Epithelial cell of prostate (primary cell): ENCODE data around the gene PPM1K.

Experiments used
- DNase-seq: peaks from one replicate; pipeline ENCODE4 v3.0.0-alpha.2; 2011; ENCODE audit warnings: low read depth, low spot score
- H3K27ac ChIP-seq: fragments of 450-650 bp; 2 replicates; pipeline ENCODE4 v1.5.1; 2017; ENCODE audit warnings: mild to moderate bottlenecking

Gene PPM1K

DNA sequence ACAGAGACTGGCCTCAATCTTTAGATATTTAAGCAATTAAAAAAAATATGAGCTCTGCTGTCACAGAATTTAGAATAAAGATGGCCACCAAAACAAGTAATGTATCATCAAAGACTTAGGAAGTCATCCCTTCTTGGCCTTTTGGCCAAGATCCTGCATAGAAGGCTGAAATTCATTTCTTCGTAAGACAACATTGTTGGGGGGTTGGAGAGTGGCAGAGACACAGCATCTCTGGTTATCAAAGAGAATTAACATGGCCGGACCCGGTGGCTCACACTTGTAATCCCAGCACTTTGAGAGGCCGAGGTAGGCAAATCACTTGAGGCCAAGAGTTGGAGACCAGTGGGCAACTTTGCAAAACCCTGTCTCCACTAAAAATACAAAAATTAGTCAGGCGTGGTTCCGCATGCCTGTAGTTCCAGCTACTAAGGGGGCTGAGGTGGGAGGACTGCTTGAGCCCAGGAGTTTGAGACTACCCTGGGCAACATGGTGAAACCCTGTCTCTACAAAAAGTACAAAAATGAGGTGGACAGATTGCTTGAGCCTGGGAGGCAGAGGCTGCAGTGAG, 4.0 kb downstream of the PPM1K start:
- DNase-seq, result no peak
- H3K27ac ChIP-seq, result no peak overlapping the region

- no peak for DNase-seq
- no peak overlapping the region for H3K27ac ChIP-seq
Observed at GRCh38 chr4:88277711-88278225, 6.6 kb downstream of the PPM1K start.

- no peak for DNase-seq
Observed at GRCh38 chr4:88276952-88277710, 7.2 kb downstream of the PPM1K start.

DNA sequence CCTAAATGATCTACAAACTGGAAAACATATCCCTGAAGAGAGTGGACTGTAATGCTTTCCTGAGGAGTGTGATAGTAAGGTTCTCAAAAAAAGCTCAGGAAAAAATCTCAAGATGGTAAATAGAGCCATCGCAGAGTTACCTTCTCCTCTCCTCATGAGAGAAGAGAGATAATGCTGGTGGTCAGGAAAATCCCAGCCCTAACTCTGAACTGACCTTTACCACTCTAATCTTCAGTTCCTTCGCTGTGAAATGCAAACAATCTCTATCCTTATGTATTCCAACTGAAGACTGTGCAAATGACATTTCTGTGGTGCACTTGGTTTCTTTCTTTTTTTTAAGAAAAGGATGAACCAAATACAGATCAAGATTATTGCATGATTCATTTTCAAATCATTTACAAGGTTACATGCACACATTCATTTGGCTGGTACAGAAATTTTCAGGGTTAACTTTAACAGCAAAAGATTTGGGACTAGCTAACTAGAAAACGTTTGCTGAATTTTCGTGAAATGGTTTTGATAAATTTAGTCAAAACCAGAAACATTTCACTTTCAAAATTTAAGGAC, 8.3 kb downstream of the PPM1K start:
- DNase-seq, result no peak
- H3K27ac ChIP-seq, result no peak overlapping the region

More at GRCh38 chr4:88276952-88277710, 7.2 kb downstream of the PPM1K start:
- H3K27ac ChIP-seq, result no peak overlapping the region

DNA sequence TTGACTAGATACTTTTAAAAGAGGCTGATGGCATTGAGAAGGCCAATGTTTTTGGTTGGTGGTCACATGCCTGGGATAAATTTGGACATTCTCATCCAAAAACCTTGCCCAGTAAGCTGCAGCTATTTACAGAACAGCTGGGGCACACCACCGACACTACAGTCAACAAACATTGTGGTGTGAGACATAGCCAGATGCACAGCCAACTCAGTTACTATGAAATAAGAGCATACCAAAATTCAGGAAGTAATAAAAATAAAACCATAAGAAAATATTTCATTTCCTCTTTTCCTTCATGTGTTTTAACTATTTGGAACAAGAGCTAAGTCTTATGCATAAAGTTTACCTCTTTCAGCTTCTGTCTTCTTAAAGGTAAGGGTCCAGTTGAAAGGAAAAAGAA, 8.8 kb downstream of the PPM1K start:
- no peak for DNase-seq
- H3K27ac ChIP-seq, result no peak overlapping the region

DNA sequence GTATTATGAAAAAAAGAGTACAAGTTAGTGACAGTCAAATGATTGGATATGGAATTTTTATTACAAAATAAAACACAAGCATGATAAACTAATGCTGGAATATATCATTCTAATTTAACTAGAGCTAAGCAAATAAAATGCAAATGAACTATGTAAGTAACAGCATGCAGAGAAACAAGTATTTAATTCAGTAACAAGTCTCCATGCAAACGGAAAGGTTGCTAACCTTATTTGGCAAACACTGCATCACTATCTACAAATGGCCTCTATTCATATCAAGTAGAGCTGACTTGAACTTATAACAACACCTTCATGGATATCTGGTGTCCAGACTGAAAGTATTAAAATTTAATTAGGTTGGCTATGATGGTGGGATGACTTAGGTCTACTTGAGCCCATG, 15.4 kb downstream of the PPM1K start:
- no peak overlapping the region for H3K27ac ChIP-seq
- no peak for DNase-seq

DNA sequence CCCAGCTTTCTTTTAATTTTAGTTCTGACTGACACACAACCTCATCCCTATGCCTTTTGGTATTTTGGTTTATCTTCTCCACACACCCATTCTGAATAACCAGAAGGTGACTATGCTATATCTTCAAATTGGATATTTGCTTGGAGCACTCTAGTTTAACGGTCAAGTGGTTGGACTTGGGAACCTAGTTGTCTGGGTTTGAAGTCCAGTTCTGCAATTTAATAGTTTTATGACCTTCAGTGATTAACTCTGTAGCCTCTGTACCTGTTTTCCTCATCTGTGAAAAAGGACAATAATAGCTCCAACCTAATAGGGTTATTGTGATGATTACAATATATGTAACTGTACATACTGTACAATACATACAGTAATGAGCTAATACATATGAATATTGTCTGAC, 20.0 kb downstream of the PPM1K start:
- DNase-seq, result no peak
- H3K27ac ChIP-seq, result no peak overlapping the region

DNA sequence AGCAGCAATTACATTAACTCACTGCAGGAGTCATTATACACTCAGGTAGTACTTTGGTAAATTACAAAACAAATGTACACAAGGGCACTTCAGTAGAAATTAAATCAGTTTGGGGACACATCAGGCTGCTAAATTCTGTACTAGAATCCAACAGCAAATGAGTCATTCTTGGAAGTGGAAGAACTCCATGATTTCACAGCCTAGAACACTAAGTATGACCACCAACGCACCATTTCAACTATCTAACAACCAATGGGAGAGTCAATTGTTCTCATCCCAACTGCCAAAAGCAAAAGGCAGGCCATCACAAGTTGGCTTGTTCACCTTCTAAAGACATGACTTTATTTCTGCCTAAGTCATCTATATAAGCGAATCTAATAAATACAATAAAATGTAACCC, 26.6 kb downstream of the PPM1K start:
- H3K27ac ChIP-seq, result no peak overlapping the region
- DNase-seq, result no peak

- DNase-seq, result no peak
- H3K27ac ChIP-seq, result no peak overlapping the region
Observed at GRCh38 chr4:88255111-88255510, 29.2 kb downstream of the PPM1K start.

DNA sequence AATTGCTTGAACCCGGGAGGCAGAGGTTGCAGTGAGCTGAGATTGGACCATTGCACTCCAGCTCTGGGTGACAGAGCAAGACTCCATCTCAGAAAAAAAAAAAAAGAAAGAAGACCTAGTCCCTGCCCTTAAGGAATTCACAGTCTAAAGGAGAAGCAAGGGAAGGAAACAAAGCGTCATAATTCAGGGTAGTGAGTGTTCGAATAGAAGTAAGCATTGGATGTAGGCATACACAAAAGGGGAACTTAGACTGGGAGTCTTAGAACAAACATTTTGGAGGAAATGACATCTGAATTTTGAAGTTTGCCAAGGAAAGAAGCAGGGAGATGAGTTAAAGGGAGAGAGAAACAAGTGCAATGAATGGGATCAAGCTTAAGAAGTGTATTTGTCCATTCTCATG, 32.4 kb downstream of the PPM1K start:
- H3K27ac ChIP-seq, result no peak overlapping the region
- DNase-seq, result no peak

GRCh38 chr4:88247148-88247547, 37.2 kb downstream of the PPM1K start:
- DNase-seq, result no peak
- H3K27ac ChIP-seq, result no peak overlapping the region

DNA sequence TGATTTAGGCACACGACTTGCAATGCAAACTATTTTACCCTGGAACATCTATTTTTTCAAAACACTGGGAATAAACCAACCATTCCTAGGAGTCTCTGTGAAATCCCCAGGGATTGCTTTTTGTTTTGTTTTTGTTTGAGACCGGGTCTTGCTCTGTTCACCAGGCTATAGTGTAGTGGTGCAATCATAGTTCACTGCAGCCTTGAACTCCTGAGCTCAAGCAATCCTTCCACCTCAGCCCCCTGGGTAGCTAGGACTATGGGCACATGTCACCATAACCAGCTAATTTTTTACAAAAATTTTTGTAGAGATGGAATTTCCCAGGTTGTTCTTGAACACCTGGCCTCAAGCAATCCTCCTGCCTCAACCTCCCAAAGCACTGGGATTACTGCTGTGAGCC, 37.8 kb downstream of the PPM1K start:
- DNase-seq, result no peak
- no peak overlapping the region for H3K27ac ChIP-seq

DNA sequence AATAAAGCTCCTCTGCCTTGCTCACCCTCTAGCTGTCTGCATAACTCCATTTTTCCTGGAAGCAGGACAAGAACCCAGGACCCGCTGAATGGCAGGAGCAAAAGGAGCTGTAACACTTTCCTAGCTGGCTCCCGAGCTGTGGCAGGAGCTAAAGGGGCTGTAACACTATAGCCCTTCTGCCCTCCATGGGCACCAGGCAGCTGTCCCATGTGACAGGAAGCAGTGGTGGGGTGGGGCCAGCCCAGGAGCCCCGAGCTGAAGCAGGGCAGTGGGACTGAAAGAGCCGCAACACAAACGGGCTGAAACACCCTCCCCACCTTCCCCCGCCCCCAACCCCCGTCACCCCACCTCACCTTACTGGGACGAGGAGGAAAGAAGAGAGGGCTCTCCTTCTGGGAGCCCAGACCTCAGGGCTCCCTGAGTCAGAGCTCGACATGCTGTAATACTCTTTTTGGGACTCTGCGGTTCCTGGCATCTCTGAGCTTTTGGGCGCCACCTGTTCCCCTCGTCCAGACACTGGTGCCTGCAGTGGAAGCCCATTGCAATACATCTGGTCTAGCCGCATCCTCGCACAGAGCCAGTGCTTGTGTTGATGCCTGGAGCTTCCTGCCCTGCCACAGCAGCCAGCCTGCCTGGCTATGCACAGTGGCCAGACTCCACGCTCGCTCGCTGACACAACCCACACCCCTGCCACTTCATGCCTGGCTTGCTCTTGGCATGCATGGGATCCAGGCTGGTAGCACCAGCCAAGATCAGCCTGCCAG, 39.4 kb downstream of the PPM1K start:
- H3K27ac ChIP-seq, result no peak overlapping the region
- no peak for DNase-seq

DNA sequence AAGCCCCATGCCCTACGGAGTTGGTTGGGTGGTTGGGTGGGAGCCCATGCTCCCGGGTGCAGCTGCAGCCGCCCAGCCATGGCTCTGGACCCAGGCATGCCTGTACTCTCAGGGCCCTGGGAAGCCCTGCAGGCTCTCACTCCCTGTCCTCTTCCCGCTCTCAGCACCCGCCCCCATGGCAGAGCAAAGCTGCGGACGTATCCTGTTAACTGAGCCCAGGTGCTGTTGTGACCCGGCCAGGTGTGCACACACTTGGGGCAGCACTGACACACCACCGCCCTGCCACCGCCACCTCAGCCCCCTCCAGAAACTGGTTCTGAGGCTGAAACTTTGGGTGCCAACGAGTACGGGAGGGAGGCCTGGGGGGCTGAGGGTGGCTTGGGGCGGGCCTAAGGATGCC, 40.3 kb downstream of the PPM1K start:
- DNase-seq, result no peak
- H3K27ac ChIP-seq, result no peak overlapping the region

DNA sequence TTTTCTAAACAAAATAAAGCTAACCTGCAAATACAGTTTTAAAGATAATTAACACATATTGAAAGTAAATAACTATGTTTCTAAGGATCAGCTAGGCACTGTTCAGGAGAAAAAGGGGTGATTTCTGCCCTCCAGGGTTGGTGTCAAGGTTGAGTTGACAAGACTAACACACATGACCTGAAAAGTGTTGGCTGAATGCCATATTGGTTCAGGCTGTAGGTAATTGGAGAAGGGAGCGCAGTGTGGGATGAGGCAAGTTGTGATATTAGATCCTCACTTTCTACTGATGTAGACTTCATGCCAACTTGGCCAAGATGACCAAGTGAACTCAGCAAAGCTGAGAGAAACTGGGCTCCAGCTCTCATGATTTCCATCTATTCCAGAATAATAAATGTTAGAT, 42.2 kb downstream of the PPM1K start:
- no peak overlapping the region for H3K27ac ChIP-seq
- DNase-seq, result no peak

- no peak overlapping the region for H3K27ac ChIP-seq
- no peak for DNase-seq
Observed at GRCh38 chr4:88240297-88240714, 44.1 kb downstream of the PPM1K start.

DNA sequence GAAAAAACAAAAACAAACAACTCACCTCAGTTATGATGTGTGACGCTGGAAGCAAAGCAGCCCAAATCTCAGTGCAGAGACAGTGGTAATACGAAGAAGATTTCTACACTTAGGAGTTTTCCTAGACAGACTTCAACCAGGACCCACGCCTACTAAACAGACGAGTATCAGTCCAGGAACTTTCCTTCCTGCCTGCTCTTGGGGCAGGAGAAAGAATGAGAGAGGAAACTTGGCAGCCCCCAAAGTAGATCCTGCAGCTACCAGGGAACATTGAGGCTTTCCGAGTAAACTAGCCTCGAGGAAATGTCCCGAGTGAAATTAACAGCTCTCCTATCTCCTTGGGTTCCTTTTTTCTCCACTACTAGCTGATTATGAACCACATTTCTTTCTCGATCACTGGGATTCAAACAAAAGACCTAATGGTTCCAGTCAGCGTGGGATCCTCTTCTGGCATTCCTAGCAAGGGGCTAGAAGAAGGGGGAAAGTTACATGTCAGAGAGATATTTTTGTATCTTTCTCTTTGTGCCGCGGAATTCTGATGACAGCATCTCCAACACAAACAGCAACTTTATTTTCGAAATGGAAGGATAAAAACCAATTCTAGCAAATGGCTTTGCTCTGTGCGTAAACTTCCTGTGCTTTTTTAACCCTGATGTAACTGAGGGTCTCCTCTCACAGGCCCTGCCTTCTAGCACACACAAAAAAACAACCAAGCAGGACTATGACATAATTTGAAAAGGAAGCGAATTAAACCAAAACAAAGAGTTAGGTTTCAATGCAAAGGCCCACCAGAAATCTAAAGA, 53.2 kb downstream of the PPM1K start:
- H3K27ac ChIP-seq, result no peak overlapping the region

DNA sequence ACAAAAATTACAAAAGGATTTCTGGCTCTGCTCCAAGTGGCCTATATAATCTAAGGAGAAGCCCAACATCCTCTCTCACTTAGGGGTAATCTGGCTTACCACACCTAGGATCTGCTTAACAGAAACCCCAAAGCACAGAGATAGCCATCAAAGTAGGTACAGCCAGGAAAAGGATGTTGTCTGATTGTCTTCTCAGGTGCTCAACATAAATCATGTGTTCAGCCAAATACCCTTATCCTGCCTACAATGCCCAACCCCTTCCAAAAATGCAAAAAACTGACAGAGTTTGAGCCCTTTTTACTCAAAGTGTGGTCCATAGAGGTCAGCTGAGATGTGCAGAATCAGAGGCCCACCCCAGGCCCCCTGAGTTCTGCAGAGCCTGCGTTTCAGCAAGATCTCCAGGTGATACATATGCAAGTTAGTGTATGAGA, 53.9 kb downstream of the PPM1K start:
- no peak overlapping the region for H3K27ac ChIP-seq
- DNase-seq, result no peak

More for the DNA sequence above, 53.2 kb downstream of the PPM1K start:
- no peak for DNase-seq

- no peak for DNase-seq
- H3K27ac ChIP-seq, result no peak overlapping the region
Observed at GRCh38 chr4:88227734-88228133, 56.6 kb downstream of the PPM1K start.

DNA sequence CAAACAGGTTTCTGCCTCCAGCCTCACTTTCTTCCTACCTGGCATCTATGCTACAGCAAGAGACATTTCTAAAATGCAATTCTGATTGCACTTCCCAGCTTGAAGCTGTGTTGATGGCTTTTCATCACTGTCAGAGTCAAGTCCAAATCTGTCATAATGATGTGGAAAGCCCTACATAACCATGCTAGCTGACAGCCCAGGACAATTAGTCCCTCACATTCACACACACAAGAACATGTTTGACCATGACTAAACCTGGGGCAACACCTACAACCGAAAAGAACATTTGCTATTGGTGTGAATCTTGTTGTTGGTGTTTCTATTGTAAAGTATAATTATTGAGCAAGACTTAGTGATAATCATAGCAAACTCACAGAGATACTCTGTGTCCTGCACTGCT, 58.2 kb downstream of the PPM1K start:
- DNase-seq, result peak; percentile 27
- H3K27ac ChIP-seq, result no peak overlapping the region
